Spleen (tissue), 11 donors: Measurements from ENCODE around the gene ANKS1B. TPM values are rescaled to one million over a fixed set of nuclear protein-coding genes. Genes with fewer than 3 reads are reported as not detected.

Experiments used
- DNase-seq: peaks from one replicate; pipeline ENCODE4 v3.0.0-alpha.2; 2020
- H3K27ac ChIP-seq, 8 donors: fragments of 200-600 bp; sonication (generic) in 7 of 8; 1 replicate in 4 of 8; 2 replicates in 4 of 8; pipeline versions ENCODE4 v1.5.0 to v1.8.0; 2016 to 2021; ENCODE audit warnings: inconsistent platforms in 4 of 8, mild to moderate bottlenecking in 4 of 8, moderate library complexity in 1 of 8
- H3K27me3 ChIP-seq, 7 donors: fragments of 200-600 bp; sonication (generic) in 6 of 7; replicated peaks in 1 of 7; 1 replicate in 4 of 7; 2 replicates in 3 of 7; pipeline versions ENCODE4 v1.5.0 to v1.8.0; 2016 to 2021; ENCODE audit warnings: inconsistent platforms in 3 of 7, mild to moderate bottlenecking in 1 of 7
- H3K36me3 ChIP-seq, 6 donors: fragments of 200-600 bp; sonication (generic) in 5 of 6; 1 replicate in 4 of 6; 2 replicates in 2 of 6; pipeline versions ENCODE4 v1.5.0 to v1.8.0; 2016 to 2021; ENCODE audit warnings: inconsistent platforms in 2 of 6
- H3K4me1 ChIP-seq, 6 donors: fragments of 200-600 bp; sonication (generic) in 5 of 6; 1 replicate in 3 of 6; 2 replicates in 3 of 6; pipeline versions ENCODE4 v1.5.0 to v1.8.0; 2016 to 2021; ENCODE audit warnings: inconsistent platforms in 3 of 6
- H3K4me3 ChIP-seq, 8 donors: fragments of 200-600 bp; sonication (generic) in 7 of 8; 1 replicate in 4 of 8; 2 replicates in 4 of 8; pipeline versions ENCODE4 v1.5.0 to v1.8.0; 2016 to 2021; ENCODE audit warnings: inconsistent platforms in 4 of 8, mild to moderate bottlenecking in 4 of 8, moderate library complexity in 2 of 8
- H3K9me3 ChIP-seq, 8 donors: fragments of 200-600 bp; sonication (generic) in 7 of 8; 1 replicate in 4 of 8; 2 replicates in 4 of 8; pipeline versions ENCODE4 v1.5.0 to v1.8.0; 2016 to 2021; ENCODE audit warnings: inconsistent platforms in 4 of 8
- POLR2A ChIP-seq, 3 donors: fragments of 450-650 bp; IDR thresholded peaks; one replicate each; pipeline ENCODE4 v1.5.1; 2017; ENCODE audit warnings: antibody characterized with exemption in 3 of 3, mild to moderate bottlenecking in 1 of 3
- POLR2AphosphoS5 ChIP-seq, 3 donors: sonication (generic); formaldehyde crosslinking; IDR thresholded peaks; one replicate each; pipeline ENCODE4 v1.5.1; 2017; ENCODE audit warnings: antibody characterized with exemption in 3 of 3
- WGBS, 5 donors: extraction: QIAGEN DNeasy Blood & Tissue Kit in 3 of 5; methylation state at CpG; one replicate each; pipeline versions ENCODE4 v1.1.5 to v1.1.7; 2013 to 2018; 5-methylcytosine and 5-hydroxymethylcytosine counted together
- intact Hi-C: fragments of 100-400 bp; cut with DNase I; formaldehyde crosslinking; loops from one replicate; pipeline ENCODE4 v1.15.0; 2023; ENCODE audit warnings: low total_unique reads
- polyA plus RNA-seq, 3 donors: library from polyadenylated mRNA; stranded (reverse); fragments of 200-250 nt; gene quantifications; one replicate each; pipeline ENCODE4 v1.2.1, GENCODE V29; 2013
- total RNA-seq, 7 donors: library from RNA; depleted of rRNA in 3 of 7; stranded (reverse); fragments of >200 nt in 3 of 7; fragmentation: NEBNext Ultra II Directional in 4 of 7; extraction: Animal tissue kit (Norgen Biotek cat#: 25700) in 4 of 7; gene quantifications; one replicate each; pipeline versions ENCODE4 v1.1.0 to v1.2.1, GENCODE V29; 2016 to 2021
- TF ChIP-seq, protein P1 (sequence below), 11 experiments: fragments of 200-600 bp in 7 of 11; fragments of 450-650 bp in 4 of 11; sonication (generic) in 4 of 11; IDR thresholded peaks in 8 of 11; conservative IDR thresholded peaks in 3 of 11; 1 replicate in 7 of 11; 2 replicates in 4 of 11; pipeline versions ENCODE4 v1.4.0 to v1.8.0; 2016 to 2021; ENCODE audit warnings: antibody characterized with exemption in 11 of 11, inconsistent platforms in 4 of 11, mild to moderate bottlenecking in 1 of 11
- donor health status: healthy with polysubstance abuse.
- donor health status: DM: no; HTN: no; CAD: no; lungs with moderate emphysema.
- donor health status: DM: no; HTN: no; CAD: no.
- donor health status: Bipolar disorder and iron deficiency.
- donor health status: healthy.
- donor health status: DM: no; HTN: no; CAD: no.
- donor health status: DM: yes; HTN: yes; CAD: no.

ANKS1B gene
- total and polyA plus RNA-seq, 10 donors = 0.21 to 8.0 (median 4.2) TPM

DNA sequence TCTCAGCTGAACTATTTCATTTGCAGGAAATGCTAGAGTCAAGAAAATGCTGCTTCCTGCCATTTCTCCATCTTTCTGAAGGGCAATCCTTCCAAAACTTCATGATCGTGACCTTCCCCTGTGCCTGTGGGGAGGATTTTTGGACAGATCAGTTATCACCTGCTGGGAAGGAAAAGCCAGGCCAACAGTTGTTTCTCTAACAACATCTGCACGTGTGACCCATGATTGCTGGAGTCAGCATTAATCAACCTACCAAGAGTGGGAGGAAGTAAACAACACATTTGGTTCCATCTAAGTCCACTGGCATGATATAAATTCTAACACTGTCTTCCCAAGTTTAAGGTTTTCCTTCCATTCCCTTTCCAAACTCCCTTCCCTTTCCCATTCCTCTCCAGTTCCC, 1167.0 kb downstream of the ANKS1B start:
- peaks cover 0 to 11% (median 0%) of the 10 kb centered on the region in 7 donors for H3K27me3 ChIP-seq
- H3K27ac ChIP-seq = no peak overlapping the region
- H3K4me3 ChIP-seq = no peak overlapping the region
- intact Hi-C loops = no loop called here
- no peaks in the 10 kb centered on the region for H3K9me3 ChIP-seq
- TF ChIP-seq, protein P1, sequence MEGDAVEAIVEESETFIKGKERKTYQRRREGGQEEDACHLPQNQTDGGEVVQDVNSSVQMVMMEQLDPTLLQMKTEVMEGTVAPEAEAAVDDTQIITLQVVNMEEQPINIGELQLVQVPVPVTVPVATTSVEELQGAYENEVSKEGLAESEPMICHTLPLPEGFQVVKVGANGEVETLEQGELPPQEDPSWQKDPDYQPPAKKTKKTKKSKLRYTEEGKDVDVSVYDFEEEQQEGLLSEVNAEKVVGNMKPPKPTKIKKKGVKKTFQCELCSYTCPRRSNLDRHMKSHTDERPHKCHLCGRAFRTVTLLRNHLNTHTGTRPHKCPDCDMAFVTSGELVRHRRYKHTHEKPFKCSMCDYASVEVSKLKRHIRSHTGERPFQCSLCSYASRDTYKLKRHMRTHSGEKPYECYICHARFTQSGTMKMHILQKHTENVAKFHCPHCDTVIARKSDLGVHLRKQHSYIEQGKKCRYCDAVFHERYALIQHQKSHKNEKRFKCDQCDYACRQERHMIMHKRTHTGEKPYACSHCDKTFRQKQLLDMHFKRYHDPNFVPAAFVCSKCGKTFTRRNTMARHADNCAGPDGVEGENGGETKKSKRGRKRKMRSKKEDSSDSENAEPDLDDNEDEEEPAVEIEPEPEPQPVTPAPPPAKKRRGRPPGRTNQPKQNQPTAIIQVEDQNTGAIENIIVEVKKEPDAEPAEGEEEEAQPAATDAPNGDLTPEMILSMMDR (IDR thresholded peaks at IDR 0.05 in 8 of 11, conservative IDR thresholded peaks at IDR 0.05 in 3 of 11) = no peak
- TF ChIP-seq POLR2AphosphoS5 (IDR thresholded peaks at IDR 0.05) (no peak), POLR2A (IDR thresholded peaks at IDR 0.05) (no peak)
- DNase-seq = no peak
- H3K36me3 ChIP-seq = no peaks in the 10 kb centered on the region
- H3K4me1 ChIP-seq = peaks cover 0 to 19% (median 0%) of the 10 kb centered on the region in 6 donors
- WGBS, 5 donors = 33 to 46% (median 43%) methylated on average over 2 of the region's 2 CpGs

DNA sequence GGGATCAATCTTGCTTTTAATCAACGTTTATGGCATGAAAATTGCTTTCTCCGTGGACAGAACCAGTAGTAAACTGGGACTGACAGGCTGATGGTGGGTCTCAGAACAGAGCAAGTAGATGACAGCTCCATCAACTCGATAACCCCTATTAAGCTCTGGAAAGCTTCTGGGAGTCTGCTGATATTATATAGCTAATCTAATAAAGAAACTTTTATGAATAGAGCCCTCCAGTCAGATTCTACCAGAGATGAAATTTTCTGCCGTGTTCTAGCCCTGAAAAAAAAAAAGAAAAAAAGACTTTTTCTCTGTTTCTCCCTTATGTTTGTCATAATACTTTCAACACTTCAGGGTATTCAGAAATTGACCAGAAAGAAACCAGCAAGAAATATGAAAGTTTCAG, 1168.0 kb downstream of the ANKS1B start:
- Histone ChIP-seq H3K27me3 (peaks cover 0 to 11% (median 0%) of the 10 kb centered on the region in 7 donors), H3K9me3 (no peaks in the 10 kb centered on the region), H3K27ac (no peak overlapping the region), H3K36me3 (no peaks in the 10 kb centered on the region), H3K4me3 (no peak overlapping the region), H3K4me1 (peaks cover 0 to 11% (median 0%) of the 10 kb centered on the region in 6 donors)
- 72 to 90% (median 78%) methylated on average over 4 of the region's 4 CpGs for WGBS, 5 donors
- no peak for DNase-seq
- TF ChIP-seq, protein P1 (IDR thresholded peaks at IDR 0.05 in 8 of 11, conservative IDR thresholded peaks at IDR 0.05 in 3 of 11) = no peak
- TF ChIP-seq POLR2AphosphoS5 (IDR thresholded peaks at IDR 0.05) (no peak), POLR2A (IDR thresholded peaks at IDR 0.05) (no peak)
- intact Hi-C loops = no loop called here

GRCh38 chr12:98814254-98814653, 1170.5 kb downstream of the ANKS1B start:
- no peak for DNase-seq
- H3K36me3 ChIP-seq = no peaks in the 10 kb centered on the region
- no peak for TF ChIP-seq POLR2AphosphoS5 (IDR thresholded peaks at IDR 0.05)
- TF ChIP-seq, protein P1 (IDR thresholded peaks at IDR 0.05 in 8 of 11, conservative IDR thresholded peaks at IDR 0.05 in 3 of 11) = no peak
- no peak for TF ChIP-seq POLR2A (IDR thresholded peaks at IDR 0.05)
- 60 to 82% (median 70%) methylated on average over 6 of the region's 6 CpGs for WGBS, 5 donors
- peaks cover 0 to 11% (median 0%) of the 10 kb centered on the region in 6 donors for H3K4me1 ChIP-seq
- no peaks in the 10 kb centered on the region for H3K9me3 ChIP-seq
- no peak overlapping the region for H3K4me3 ChIP-seq
- intact Hi-C loops = no loop called here
- peaks cover 0 to 11% (median 0%) of the 10 kb centered on the region in 7 donors for H3K27me3 ChIP-seq
- H3K27ac ChIP-seq = peak overlapping the region in 1 of 8 donors; percentile 19

DNA sequence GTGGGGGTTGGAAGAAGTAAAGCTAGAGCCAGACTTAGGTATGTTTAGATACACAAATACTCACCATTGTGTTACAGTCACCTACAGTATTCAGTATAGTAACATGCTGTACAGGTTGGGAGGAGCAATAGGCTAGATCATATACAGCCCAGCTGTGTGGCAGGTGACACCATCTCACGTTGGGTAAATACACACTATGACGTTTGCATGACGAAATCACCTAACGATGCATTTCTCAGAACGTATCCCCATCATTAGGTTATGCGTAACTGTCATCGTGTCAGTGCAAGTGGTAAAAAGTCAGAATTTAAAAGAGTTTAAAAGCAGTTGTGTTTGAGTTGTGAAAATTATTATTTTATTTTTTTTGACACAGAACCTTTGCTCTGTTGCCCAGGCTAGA, 1172.5 kb downstream of the ANKS1B start:
- Histone ChIP-seq H3K27me3 (peaks cover 0 to 8% (median 0%) of the 10 kb centered on the region in 7 donors), H3K4me1 (peaks cover 0 to 11% (median 0%) of the 10 kb centered on the region in 6 donors), H3K27ac (no peak overlapping the region), H3K4me3 (no peak overlapping the region), H3K36me3 (no peaks in the 10 kb centered on the region), H3K9me3 (no peaks in the 10 kb centered on the region)
- TF ChIP-seq, protein P1 (IDR thresholded peaks at IDR 0.05 in 8 of 11, conservative IDR thresholded peaks at IDR 0.05 in 3 of 11) = no peak
- no peak for TF ChIP-seq POLR2A (IDR thresholded peaks at IDR 0.05)
- TF ChIP-seq POLR2AphosphoS5 (IDR thresholded peaks at IDR 0.05) = no peak
- WGBS, 5 donors = 85 to 92% (median 88%) methylated on average over 7 of the region's 7 CpGs
- intact Hi-C loops = no loop called here
- no peak for DNase-seq
